HEK293 (cell line): ENCODE results near the gene ETV3.

Experiments
- CTCF ChIA-PET: fragments of 350-600 bp; formaldehyde crosslinking; extraction: SDS; loops from one replicate; lab custom pipeline; 2021; ENCODE audit warnings: antibody characterized with exemption; lab: Yijun Ruan, JAX
- POLR2A ChIA-PET: fragments of 300-600 bp; formaldehyde crosslinking; extraction: SDS; loops from one replicate; lab custom pipeline; 2020; ENCODE audit warnings: antibody characterized with exemption, inconsistent platforms; lab: Yijun Ruan, JAX
- H3K27ac ChIP-seq: fragments of 200-500 bp; sonication (Bioruptor generic); 2 replicates; pipeline ENCODE4 v1.5.1; 2014; ENCODE audit warnings: low read depth, low read length, control low read depth, inconsistent platforms; ENCODE audit errors: extremely low read depth
- H3K36me3 ChIP-seq, 2 experiments: fragments of 200-500 bp in 1 of 2; sonication (Bioruptor generic) in 1 of 2; 1 replicate in 1 of 2; 2 replicates in 1 of 2; pipeline ENCODE4 v1.5.1; 2014 to 2017; ENCODE audit warnings: inconsistent platforms in 2 of 2, low read length in 2 of 2; ENCODE audit not compliant: control insufficient read depth in 2 of 2, insufficient read depth in 1 of 2
- H3K4me1 ChIP-seq: fragments of 200-500 bp; sonication (Bioruptor generic); 2 replicates; pipeline ENCODE4 v1.5.1; 2014; ENCODE audit warnings: mild to moderate bottlenecking, low read length, inconsistent platforms; ENCODE audit not compliant: control insufficient read depth, insufficient read depth
- H3K4me3 ChIP-seq: 2 replicates; pipeline ENCODE4 v1.5.1; 2011; ENCODE audit warnings: low read depth, mild to moderate bottlenecking, control low read depth, low read length, moderate library complexity
- H3K9me3 ChIP-seq: fragments of 200-500 bp; sonication (Bioruptor generic); 2 replicates; pipeline ENCODE4 v1.5.1; 2014; ENCODE audit warnings: low read depth, low read length, inconsistent platforms; ENCODE audit not compliant: control insufficient read depth, insufficient read depth
- CTCF ChIP-seq: fragments of 450-650 bp; formaldehyde crosslinking; IDR thresholded peaks from 2 replicates; pipeline ENCODE4 v1.5.1; 2016; ENCODE audit warnings: missing biosample characterization, missing genetic modification characterization
- GLI4 ChIP-seq: fragments of 450-650 bp; formaldehyde crosslinking; IDR thresholded peaks from 2 replicates; pipeline ENCODE4 v1.5.1; 2016; ENCODE audit warnings: missing biosample characterization, missing genetic modification characterization
- HIC1 ChIP-seq: fragments of 450-650 bp; formaldehyde crosslinking; IDR thresholded peaks from 2 replicates; pipeline ENCODE4 v1.5.1; 2016; ENCODE audit warnings: missing biosample characterization, missing genetic modification characterization
- KLF8 ChIP-seq: fragments of 450-650 bp; formaldehyde crosslinking; IDR thresholded peaks from 2 replicates; pipeline ENCODE4 v1.5.1; 2016; ENCODE audit warnings: missing biosample characterization, missing genetic modification characterization
- KLF9 ChIP-seq: fragments of 450-650 bp; formaldehyde crosslinking; IDR thresholded peaks from 2 replicates; pipeline ENCODE4 v1.5.1; 2016; ENCODE audit warnings: missing biosample characterization, missing genetic modification characterization, low read depth
- PBX3 ChIP-seq: sonication (generic); formaldehyde crosslinking; IDR thresholded peaks from 2 replicates; pipeline ENCODE4 v1.8.1; 2022; ENCODE audit warnings: mild to moderate bottlenecking, moderate library complexity, missing genetic modification reagents
- PRDM1 ChIP-seq: fragments of 450-650 bp; formaldehyde crosslinking; IDR thresholded peaks from 2 replicates; pipeline ENCODE4; 2016; ENCODE audit warnings: missing biosample characterization, missing genetic modification characterization
- PRDM4 ChIP-seq: fragments of 450-650 bp; formaldehyde crosslinking; IDR thresholded peaks from 2 replicates; pipeline ENCODE4 v1.5.1; 2017; ENCODE audit warnings: missing biosample characterization, missing genetic modification characterization
- YY1 ChIP-seq: fragments of 450-650 bp; formaldehyde crosslinking; IDR thresholded peaks from 2 replicates; pipeline ENCODE4 v1.5.1; 2018; ENCODE audit warnings: missing biosample characterization, missing genetic modification characterization
- ZBTB21 ChIP-seq: fragments of 450-650 bp; formaldehyde crosslinking; IDR thresholded peaks from 2 replicates; pipeline ENCODE4 v1.5.1; 2017; ENCODE audit warnings: missing biosample characterization, missing genetic modification characterization
- ZBTB49 ChIP-seq: fragments of 450-650 bp; formaldehyde crosslinking; IDR thresholded peaks from 2 replicates; pipeline ENCODE4 v1.5.1; 2016; ENCODE audit warnings: missing biosample characterization, missing genetic modification characterization, low read depth
- ZNF114 ChIP-seq: fragments of 450-650 bp; formaldehyde crosslinking; IDR thresholded peaks from 2 replicates; pipeline ENCODE4 v1.5.0; 2017; ENCODE audit warnings: missing biosample characterization, missing genetic modification characterization
- ZNF148 ChIP-seq: fragments of 450-650 bp; formaldehyde crosslinking; IDR thresholded peaks from 2 replicates; pipeline ENCODE4 v1.5.0; 2017; ENCODE audit warnings: missing biosample characterization, missing genetic modification characterization, borderline replicate concordance
- ZNF16 ChIP-seq: fragments of 450-650 bp; formaldehyde crosslinking; IDR thresholded peaks from 2 replicates; pipeline ENCODE4 v1.5.1; 2016; ENCODE audit warnings: low read depth, missing biosample characterization, missing genetic modification characterization
- ZNF274 ChIP-seq, 2 experiments: fragments of 200-500 bp in 1 of 2; fragments of 450-650 bp in 1 of 2; sonication (Bioruptor generic) in 1 of 2; formaldehyde crosslinking in 1 of 2; IDR thresholded peaks; 2 replicates each; pipeline versions ENCODE4 v1.5.1 to v1.6.1; 2014 to 2016; ENCODE audit warnings: borderline replicate concordance in 1 of 2, inconsistent platforms in 1 of 2, low read length in 1 of 2, missing biosample characterization in 1 of 2, missing genetic modification characterization in 1 of 2
- ZNF292 ChIP-seq: fragments of 450-650 bp; formaldehyde crosslinking; IDR thresholded peaks from 2 replicates; pipeline ENCODE4 v1.5.1; 2016; ENCODE audit warnings: low read depth, missing biosample characterization, missing genetic modification characterization, borderline replicate concordance
- ZNF391 ChIP-seq: fragments of 450-650 bp; formaldehyde crosslinking; IDR thresholded peaks from 2 replicates; pipeline ENCODE4 v1.5.1; 2016; ENCODE audit warnings: low read depth, missing biosample characterization, missing genetic modification characterization, borderline replicate concordance
- ZNF394 ChIP-seq: fragments of 450-650 bp; formaldehyde crosslinking; IDR thresholded peaks from 2 replicates; pipeline ENCODE4 v1.5.1; 2016; ENCODE audit warnings: missing biosample characterization, missing genetic modification characterization, mild to moderate bottlenecking, moderate library complexity, borderline replicate concordance
- ZNF521 ChIP-seq: fragments of 450-650 bp; formaldehyde crosslinking; IDR thresholded peaks from 2 replicates; pipeline ENCODE4 v1.5.1; 2017; ENCODE audit warnings: missing biosample characterization, mild to moderate bottlenecking, missing genetic modification characterization
- ZNF600 ChIP-seq: fragments of 450-650 bp; formaldehyde crosslinking; IDR thresholded peaks from 2 replicates; pipeline ENCODE4 v1.5.1; 2016; ENCODE audit warnings: missing biosample characterization, missing genetic modification characterization
- ZNF621 ChIP-seq: fragments of 450-650 bp; formaldehyde crosslinking; IDR thresholded peaks from 2 replicates; pipeline ENCODE4 v1.5.1; 2017; ENCODE audit warnings: missing biosample characterization, missing genetic modification characterization
- ZNF843 ChIP-seq: fragments of 450-650 bp; formaldehyde crosslinking; IDR thresholded peaks from 2 replicates; pipeline ENCODE4 v1.5.1; 2016; ENCODE audit warnings: missing biosample characterization, missing genetic modification characterization
- ZSCAN5A ChIP-seq: fragments of 450-650 bp; formaldehyde crosslinking; IDR thresholded peaks from 2 replicates; pipeline ENCODE4 v1.5.1; 2016; ENCODE audit warnings: missing biosample characterization, missing genetic modification characterization

Gene ETV3

GRCh38 chr1:157156058-157156541 is 17.9 kb upstream of the ETV3 start:
- ChIA-PET CTCF (interaction anchor here (0.6 to 8.3 kb wide), 30 partner anchors 9 to 429 kb away, joined by 3 to 288 read pairs (median 6); partner anchors contain the start of gene ETV3), POLR2A (interaction anchor here (0.6 to 1.3 kb wide), 3 partner anchors 16 to 1402 kb away, joined by 3 to 5 read pairs (median 4); no protein-coding TSS in a partner anchor)
- TF ChIP-seq ZNF843 (no peak), ZBTB21 (tag by site-specific recombination) (no peak), PRDM4 (tag by site-specific recombination) (no peak), ZNF600 (tag by site-specific recombination) (peak; percentile 48), ZNF274 (IDR thresholded peaks at IDR 0.05; ENCODE audit: low read length) (no peak), ZNF274 (tag by site-specific recombination; IDR thresholded peaks at IDR 0.05; ENCODE audit: borderline replicate concordance) (no peak), KLF8 (tag by site-specific recombination) (no peak), ZNF621 (no peak), GLI4 (0 out of 2 replicates have a peak, but pooled peaks have one; percentile 13), HIC1 (tag by site-specific recombination) (no peak), ZBTB49 (tag by site-specific recombination) (no peak), CTCF (tag by site-specific recombination) (peak; percentile 97), KLF9 (no peak), ZNF292 (tag by site-specific recombination) (no peak), ZNF148 (no peak), ZNF114 (tag by site-specific recombination) (no peak), PBX3 (CRISPR knock-in tag) (no peak), ZNF394 (tag by site-specific recombination) (peak; percentile 95), YY1 (tag by site-specific recombination) (no peak), ZSCAN5A (no peak), PRDM1 (tag by site-specific recombination) (no peak), ZNF521 (no peak), ZNF391 (tag by site-specific recombination) (peak; percentile 71; the same call in 1 of the 2 replicates), ZNF16 (tag by site-specific recombination) (no peak)

More at GRCh38 chr1:157156058-157156541, 17.9 kb upstream of the ETV3 start:
- H3K4me1 ChIP-seq = no peaks in the 10 kb centered on the region; the same call in 1 of the 2 replicates
- H3K9me3 ChIP-seq = no peaks in the 10 kb centered on the region
- H3K27ac ChIP-seq = no peak overlapping the region
- no peaks in the 10 kb centered on the region for H3K36me3 ChIP-seq
- H3K4me3 ChIP-seq = peak overlapping the region; percentile 29
